ENCODE measurements around the gene HNRNPM. TPM values are rescaled to one million over a fixed set of nuclear protein-coding genes. Genes with fewer than 3 reads are reported as not detected.

Gene HNRNPM
- total and polyA plus RNA-seq, 3 donors from 2014 or later: 164 to 198 (median 177) TPM

DNA sequence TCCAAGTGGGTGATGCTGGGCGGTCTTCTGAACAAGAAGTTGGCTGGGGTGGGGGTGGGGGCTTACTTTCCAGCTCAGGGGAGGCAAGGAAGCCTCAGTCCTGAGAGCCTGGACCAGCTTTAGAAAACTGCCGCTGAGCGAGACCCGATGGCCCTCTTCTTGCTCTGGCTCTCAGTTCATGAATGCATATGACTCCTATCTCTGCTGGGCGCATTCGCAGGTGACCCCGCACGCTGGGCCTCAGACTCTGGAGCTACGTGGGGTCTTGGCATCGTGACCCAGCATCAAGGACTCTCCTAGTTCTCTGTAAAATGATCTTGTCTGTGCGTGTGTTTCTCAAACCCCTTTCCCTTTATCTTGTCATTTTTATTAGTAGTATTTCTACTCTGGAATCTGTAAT, 37.9 kb downstream of the HNRNPM start:
- Histone ChIP-seq H3K9me3 (no peaks in the 10 kb centered on the region), H3K27me3 (no peaks in the 10 kb centered on the region), H3K4me1 (peaks cover 6% of the 10 kb centered on the region), H3K27ac (no peak overlapping the region), H3K36me3 (ENCODE audit: low read depth, missing control alignments) (no peaks in the 10 kb centered on the region), H3K4me3 (no peak overlapping the region)
- WGBS, 2 donors: 63 to 86% methylated on average over 10 to 11 of the region's 11 CpGs
- TF ChIP-seq POLR2A (IDR thresholded peaks at IDR 0.05) (no peak), CTCF (IDR thresholded peaks at IDR 0.05) (no peak)
- no peak for DNase-seq
- intact Hi-C loops (cut with DNase I; ENCODE audit: low total_unique reads): no loop called here

DNA sequence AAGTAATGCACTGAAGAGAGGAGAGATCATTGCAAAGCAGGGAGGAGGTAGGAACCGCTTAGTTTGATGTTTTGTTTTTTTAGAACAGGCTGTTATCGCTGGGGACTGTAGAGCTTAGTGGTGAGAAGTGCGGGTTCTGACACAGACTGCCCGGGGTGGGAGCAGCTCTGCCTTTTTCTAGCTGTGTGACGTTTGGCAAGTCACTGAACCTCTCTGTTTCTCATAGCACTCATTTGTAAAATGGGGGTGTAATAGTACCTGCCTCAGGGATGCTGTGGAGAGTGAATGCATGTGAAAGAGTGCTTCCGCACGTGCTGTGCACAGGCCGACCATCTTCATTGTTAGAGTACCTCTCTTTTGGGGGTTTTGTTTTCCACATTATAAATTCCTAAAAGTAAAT, 38.4 kb downstream of the HNRNPM start:
- no peak overlapping the region for H3K4me3 ChIP-seq
- DNase-seq: no peak
- H3K27ac ChIP-seq: no peak overlapping the region
- H3K27me3 ChIP-seq: no peaks in the 10 kb centered on the region
- intact Hi-C loops (cut with DNase I; ENCODE audit: low total_unique reads): no loop called here
- H3K4me1 ChIP-seq: peaks cover 6% of the 10 kb centered on the region
- WGBS, 2 donors: 65 to 78% methylated on average over 8 of the region's 8 CpGs
- no peaks in the 10 kb centered on the region for H3K9me3 ChIP-seq
- no peaks in the 10 kb centered on the region for H3K36me3 ChIP-seq (ENCODE audit: low read depth, missing control alignments)
- TF ChIP-seq CTCF (IDR thresholded peaks at IDR 0.05) (no peak), POLR2A (IDR thresholded peaks at IDR 0.05) (no peak)

DNA sequence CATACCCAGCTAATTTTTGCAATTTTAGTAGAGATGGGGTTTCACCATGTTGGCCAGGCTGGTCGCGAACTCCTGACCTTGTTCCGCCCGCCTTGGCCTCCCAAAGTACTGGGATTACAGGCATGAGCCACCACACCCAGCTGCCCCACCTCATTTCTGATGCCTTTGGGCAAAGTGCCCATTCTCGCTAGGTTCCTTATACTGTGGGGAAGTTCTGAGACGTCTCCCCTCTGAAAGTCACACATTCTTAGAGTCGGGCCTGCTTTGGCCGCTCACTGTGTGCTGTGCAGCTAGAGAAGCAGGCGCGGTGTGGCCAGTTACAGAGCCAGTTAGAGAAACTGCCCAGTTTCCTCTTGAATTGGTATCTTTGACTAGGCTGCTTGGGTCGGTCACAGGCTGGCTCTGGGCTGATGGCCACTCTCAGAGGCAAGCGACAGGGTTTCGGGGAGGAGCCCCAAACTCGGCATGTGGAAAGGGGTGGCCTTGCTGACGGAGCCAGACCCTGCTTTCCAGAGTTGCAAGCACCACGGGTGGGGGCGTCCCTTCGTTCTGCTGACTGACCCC, 39.6 kb downstream of the HNRNPM start:
- Histone ChIP-seq H3K9me3 (no peaks in the 10 kb centered on the region), H3K27me3 (no peaks in the 10 kb centered on the region), H3K27ac (no peak overlapping the region), H3K36me3 (ENCODE audit: low read depth, missing control alignments) (no peaks in the 10 kb centered on the region), H3K4me3 (no peak overlapping the region), H3K4me1 (peaks cover 6% of the 10 kb centered on the region)
- intact Hi-C loops (cut with DNase I; ENCODE audit: low total_unique reads): no loop called here
- peak; percentile 48 for DNase-seq
- WGBS, 2 donors: 86% methylated on average over 15 to 18 of the region's 18 CpGs
- TF ChIP-seq POLR2A (IDR thresholded peaks at IDR 0.05): no peak
- TF ChIP-seq CTCF (IDR thresholded peaks at IDR 0.05): no peak

- WGBS, 2 donors: 96 to 98% methylated on average over 23 to 62 of the region's 62 CpGs
- TF ChIP-seq POLR2A (IDR thresholded peaks at IDR 0.05): no peak
- TF ChIP-seq CTCF (IDR thresholded peaks at IDR 0.05): no peak
- DNase-seq: no peak
- H3K36me3 ChIP-seq (ENCODE audit: low read depth, missing control alignments): no peaks in the 10 kb centered on the region
- no peak overlapping the region for H3K4me3 ChIP-seq
- no peaks in the 10 kb centered on the region for H3K9me3 ChIP-seq
- intact Hi-C loops (cut with DNase I; ENCODE audit: low total_unique reads): no loop called here
- H3K4me1 ChIP-seq: peaks cover 6% of the 10 kb centered on the region
- H3K27me3 ChIP-seq: no peaks in the 10 kb centered on the region
- no peak overlapping the region for H3K27ac ChIP-seq
Observed at GRCh38 chr19:8485561-8486371, 41.0 kb downstream of the HNRNPM start.

Measured in testis (tissue), 3 donors.